Vagina (tissue), 2 donors: ENCODE results near the gene PLPP2. TPM values are rescaled to one million over a fixed set of nuclear protein-coding genes. Genes with fewer than 3 reads are reported as not detected.

ENCODE experiments used
- DNase-seq, 2 donors: peaks; one replicate each; pipeline ENCODE4 v3.0.0-alpha.2; 2017; ENCODE audit errors: extremely low spot score in 2 of 2
- H3K27ac ChIP-seq: fragments of 200-600 bp; sonication (generic); one replicate; pipeline ENCODE4 v1.5.1; 2019
- H3K27me3 ChIP-seq: fragments of 200-600 bp; sonication (generic); one replicate; pipeline ENCODE4 v1.5.1; 2019
- H3K36me3 ChIP-seq, 2 donors: fragments of 200-600 bp; sonication (generic); one replicate each; pipeline ENCODE4 v1.5.1; 2017 to 2019
- H3K4me1 ChIP-seq: fragments of 200-600 bp; sonication (generic); one replicate; pipeline ENCODE4 v1.5.1; 2019
- H3K4me3 ChIP-seq, 2 donors: fragments of 200-600 bp; sonication (generic); 1 replicate in 1 of 2; 2 replicates in 1 of 2; pipeline ENCODE4 v1.5.1; 2016 to 2019
- H3K9me3 ChIP-seq: fragments of 200-600 bp; sonication (generic); one replicate; pipeline ENCODE4 v1.5.1; 2019
- CTCF ChIP-seq, 3 experiments: fragments of 450-650 bp in 2 of 3; fragments of 200-600 bp in 1 of 3; sonication (generic) in 1 of 3; IDR thresholded peaks; one replicate each; pipeline ENCODE4 v1.5.1; 2017 to 2019; ENCODE audit warnings: antibody characterized with exemption in 3 of 3, mild to moderate bottlenecking in 2 of 3, moderate library complexity in 2 of 3
- POLR2A ChIP-seq, 2 donors: fragments of 450-650 bp; IDR thresholded peaks; one replicate each; pipeline ENCODE4 v1.6.1; 2017; ENCODE audit warnings: antibody characterized with exemption in 2 of 2, mild to moderate bottlenecking in 2 of 2, moderate library complexity in 2 of 2
- POLR2AphosphoS5 ChIP-seq, 2 donors: sonication (generic); formaldehyde crosslinking; IDR thresholded peaks; one replicate each; pipeline ENCODE4 v1.9.0; 2017; ENCODE audit warnings: antibody characterized with exemption in 2 of 2, mild to moderate bottlenecking in 2 of 2, low read depth in 1 of 2; ENCODE audit not compliant: insufficient read depth in 1 of 2
- intact Hi-C: fragments of 100-400 bp; cut with DNase I; formaldehyde crosslinking; loops from one replicate; pipeline ENCODE4 v1.15.1; 2023
- total RNA-seq: library from RNA; depleted of rRNA; stranded (reverse); fragments of >200 nt; gene quantifications from one replicate; pipeline ENCODE4 v1.2.3, GENCODE V29; 2016

Gene PLPP2
- total RNA-seq: 49.4 TPM

DNA sequence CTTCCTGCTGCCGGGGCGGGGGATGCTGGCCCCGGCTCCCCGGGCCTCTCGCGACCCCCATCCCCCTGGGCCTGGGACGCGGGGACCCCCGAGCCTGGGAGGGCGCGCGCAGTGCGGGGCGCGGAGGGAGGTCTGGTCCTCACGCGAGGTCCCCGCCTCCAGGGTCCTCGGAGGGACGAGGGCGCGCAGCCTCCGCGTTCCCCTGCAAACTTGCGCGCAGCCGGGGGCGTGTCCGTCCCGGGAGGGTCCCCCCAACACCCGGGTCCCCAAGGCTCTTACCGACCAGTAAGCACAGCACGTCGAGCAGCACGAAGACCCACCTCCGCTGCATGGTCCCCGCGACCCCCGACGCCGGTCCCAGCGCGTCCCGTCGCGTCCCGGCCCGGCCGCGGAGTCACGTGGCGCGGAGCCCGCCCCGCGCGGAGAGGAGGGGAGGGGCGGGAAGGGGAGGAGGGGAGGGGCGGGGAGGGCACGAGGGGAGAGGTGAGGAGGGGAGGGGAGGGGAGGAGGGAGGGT is at the start of gene PLPP2:
Gene PLPP2 (minus strand): TSS at position 398 of the 516 bp plus-strand sequence. CDS start 67 bp downstream, at position 331.
- Histone ChIP-seq H3K9me3 (no peaks in the 10 kb centered on the region), H3K27me3 (no peaks in the 10 kb centered on the region), H3K4me3 (peak within 1 kb of the TSS; percentile 63 to 65), H3K36me3 (no peaks in the 10 kb centered on the region), H3K27ac (peak within 1 kb of the TSS; percentile 87), H3K4me1 (peaks cover 50% of the 10 kb centered on the region)
- intact Hi-C loops: no loop called here
- no peak for DNase-seq
- TF ChIP-seq CTCF (IDR thresholded peaks at IDR 0.05): no peak
- no peak for TF ChIP-seq POLR2AphosphoS5 (IDR thresholded peaks at IDR 0.05; ENCODE audit: insufficient read depth in 1 of 2, low read depth in 1 of 2)
- no peak for TF ChIP-seq POLR2A (IDR thresholded peaks at IDR 0.05)

DNA sequence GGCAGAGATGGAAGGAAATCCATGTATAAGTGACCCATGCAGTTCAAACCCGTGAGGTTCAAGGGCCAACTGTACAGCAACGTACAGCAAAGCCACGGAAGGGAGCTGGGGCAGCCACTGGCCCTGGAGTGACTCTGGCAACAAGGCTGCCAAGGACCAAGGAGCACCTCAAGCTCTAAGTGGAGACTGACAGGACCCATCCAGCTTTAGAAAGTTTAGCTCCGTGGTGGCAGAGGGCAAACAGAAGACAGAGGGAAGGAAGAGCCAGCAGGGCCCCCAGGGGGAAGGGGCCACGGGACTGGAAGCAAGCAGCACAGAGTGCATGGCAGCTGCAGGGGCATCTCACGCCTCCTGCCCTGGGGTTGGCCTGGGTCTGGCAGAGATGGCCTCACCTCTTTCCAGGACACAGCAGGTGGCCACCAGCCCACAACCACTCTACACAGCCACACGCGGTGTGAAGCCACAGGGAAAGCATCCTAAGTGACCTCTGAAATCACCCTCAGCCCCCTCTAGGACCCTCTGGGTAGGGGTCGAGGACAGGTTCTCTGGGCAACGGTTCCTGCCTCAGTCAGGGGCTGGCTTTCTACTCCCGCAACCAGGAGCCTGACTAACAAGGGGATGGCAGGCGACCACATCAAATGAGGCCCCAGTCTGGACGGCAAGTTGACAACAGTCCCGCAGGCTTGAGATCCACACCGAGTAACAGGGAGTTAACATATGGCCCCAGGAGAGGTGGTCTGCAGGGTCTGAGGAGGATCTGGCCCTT is 49.6 kb upstream of the PLPP2 start:
- no peaks in the 10 kb centered on the region for H3K36me3 ChIP-seq
- H3K27ac ChIP-seq: no peak overlapping the region
- no peaks in the 10 kb centered on the region for H3K27me3 ChIP-seq
- H3K4me3 ChIP-seq: peak overlapping the region in 1 of 2 donors; percentile 2
- TF ChIP-seq CTCF (IDR thresholded peaks at IDR 0.05) (no peak), POLR2A (IDR thresholded peaks at IDR 0.05) (no peak), POLR2AphosphoS5 (IDR thresholded peaks at IDR 0.05; ENCODE audit: insufficient read depth in 1 of 2, low read depth in 1 of 2) (no peak)
- peak in 1 of 2 donors; percentile 79 for DNase-seq
- H3K9me3 ChIP-seq: no peaks in the 10 kb centered on the region
- intact Hi-C loops: no loop called here
- H3K4me1 ChIP-seq: peaks cover 44% of the 10 kb centered on the region

GRCh38 chr19:339262-339887 is 48.2 kb upstream of the PLPP2 start:
- Histone ChIP-seq H3K4me3 (no peak overlapping the region), H3K4me1 (peaks cover 42% of the 10 kb centered on the region), H3K36me3 (peaks cover 0 to 11% of the 10 kb centered on the region in 2 donors), H3K27ac (no peak overlapping the region), H3K9me3 (no peaks in the 10 kb centered on the region), H3K27me3 (no peaks in the 10 kb centered on the region)
- no peak for DNase-seq
- TF ChIP-seq POLR2AphosphoS5 (IDR thresholded peaks at IDR 0.05; ENCODE audit: insufficient read depth in 1 of 2, low read depth in 1 of 2) (no peak), POLR2A (IDR thresholded peaks at IDR 0.05) (no peak)
- intact Hi-C loops: no loop called here

- no peak for TF ChIP-seq CTCF (IDR thresholded peaks at IDR 0.05)
- TF ChIP-seq POLR2AphosphoS5 (IDR thresholded peaks at IDR 0.05; ENCODE audit: insufficient read depth in 1 of 2, low read depth in 1 of 2): no peak
- no peak for TF ChIP-seq POLR2A (IDR thresholded peaks at IDR 0.05)
- H3K4me3 ChIP-seq: no peak overlapping the region
- DNase-seq: no peak
- H3K9me3 ChIP-seq: no peaks in the 10 kb centered on the region
- intact Hi-C loops: no loop called here
- H3K36me3 ChIP-seq: peaks cover 0 to 17% of the 10 kb centered on the region in 2 donors
- H3K27me3 ChIP-seq: no peaks in the 10 kb centered on the region
- H3K27ac ChIP-seq: no peak overlapping the region
- peaks cover 36% of the 10 kb centered on the region for H3K4me1 ChIP-seq
Measured at GRCh38 chr19:338421-338820, 47.2 kb upstream of the PLPP2 start.

GRCh38 chr19:336067-336614 is 44.9 kb upstream of the PLPP2 start:
- TF ChIP-seq POLR2A (IDR thresholded peaks at IDR 0.05) (no peak), CTCF (IDR thresholded peaks at IDR 0.05) (no peak), POLR2AphosphoS5 (IDR thresholded peaks at IDR 0.05; ENCODE audit: insufficient read depth in 1 of 2, low read depth in 1 of 2) (no peak)
- H3K4me3 ChIP-seq: no peak overlapping the region
- peaks cover 0 to 25% of the 10 kb centered on the region in 2 donors for H3K36me3 ChIP-seq
- peaks cover 13% of the 10 kb centered on the region for H3K4me1 ChIP-seq
- H3K27me3 ChIP-seq: no peaks in the 10 kb centered on the region
- H3K9me3 ChIP-seq: no peaks in the 10 kb centered on the region
- no peak overlapping the region for H3K27ac ChIP-seq
- intact Hi-C loops: no loop called here
- DNase-seq: no peak
